ENCODE results near the gene FBXO31. TPM values are rescaled to one million over a fixed set of nuclear protein-coding genes. Genes with fewer than 3 reads are reported as not detected.
A peak's percentile ranks its signal among the peaks of the same experiment; 100 is the strongest.

The FBXO31 gene
- total and polyA plus RNA-seq, 9 of the 15 experiments (the other 6 are each of a cell fraction or from before 2014, with no cell fraction given) = 0.18 to 33.3 (median 10.9) TPM

- peak; percentile 69 for TF ChIP-seq REST (IDR thresholded peaks at IDR 0.05; ENCODE audit: borderline replicate concordance)
- TF ChIP-seq REST (CRISPR knock-in tag; IDR thresholded peaks at IDR 0.05; ENCODE audit: low read depth) = no peak
- TF ChIP-seq ZNF280B (CRISPR knock-in tag; IDR thresholded peaks at IDR 0.05) = no peak
- peak in 1 of 2 experiments; percentile 43; a peak in 1 of 4 replicates for TF ChIP-seq HDAC1 (IDR thresholded peaks at IDR 0.05)
- no peak for TF ChIP-seq ZNF165 (CRISPR knock-in tag; IDR thresholded peaks at IDR 0.05; ENCODE audit: borderline replicate concordance)
- TF ChIP-seq ARID4B (CRISPR knock-in tag; IDR thresholded peaks at IDR 0.05) = peak; percentile 82; the same call in 1 of the 2 replicates
- TF ChIP-seq NCOA4 (IDR thresholded peaks at IDR 0.05; ENCODE audit: partially characterized antibody) = no peak
- 0 out of 2 replicates have a peak, but pooled peaks have one; percentile 9 for TF ChIP-seq ATF3 (IDR thresholded peaks at IDR 0.05)
- peak; percentile 92 for TF ChIP-seq ATF3 (CRISPR knock-in tag; conservative IDR thresholded peaks at IDR 0.05)
- peak; percentile 93 for TF ChIP-seq USF1 (CRISPR knock-in tag; IDR thresholded peaks at IDR 0.05)
Measured at GRCh38 chr16:87391950-87392820, 8.6 kb upstream of the FBXO31 start, which contains the start of gene MAP1LC3B (continued).

Data from K562 (cell line).